Activated naive CD4-positive, alpha-beta T cell treated with anti-CD3 and anti-CD28 coated beads, Interleukin-2, amount 50 U/mL, for 16 hours (primary cell): ENCODE data around the gene CLDN6.

Source experiments
- DNase-seq: peaks from one replicate; pipeline ENCODE4 v3.0.0-alpha.2; 2020

The CLDN6 gene

GRCh38 chr16:2968368-2968737, 49.6 kb downstream of the CLDN6 start:
- no peak for DNase-seq

- DNase-seq, result no peak
These were observed 50.2 kb downstream of the CLDN6 start for GRCh38 chr16:2967721-2968161.

DNA sequence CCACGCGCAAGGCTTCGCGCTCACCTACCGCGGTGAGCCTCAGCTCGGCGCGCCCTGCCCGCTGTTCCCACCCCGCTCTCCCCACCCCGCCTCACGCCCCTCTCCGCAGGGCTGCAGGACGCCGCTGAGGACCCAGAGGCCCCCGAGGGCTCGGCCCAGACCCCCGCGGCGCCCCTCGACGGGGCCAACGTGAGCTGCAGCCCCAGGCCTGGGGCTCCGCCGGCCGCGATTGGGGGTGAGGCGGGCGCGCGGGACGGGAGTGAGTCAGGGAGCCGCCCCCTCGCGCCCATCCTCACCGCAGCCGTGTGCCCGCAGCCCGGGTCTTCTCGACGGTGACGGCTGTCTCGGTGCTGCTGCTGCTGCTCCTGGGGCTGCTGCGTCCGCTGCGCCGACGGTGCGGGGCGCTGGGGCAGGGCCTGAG, 50.8 kb downstream of the CLDN6 start:
- DNase-seq, result no peak

DNA sequence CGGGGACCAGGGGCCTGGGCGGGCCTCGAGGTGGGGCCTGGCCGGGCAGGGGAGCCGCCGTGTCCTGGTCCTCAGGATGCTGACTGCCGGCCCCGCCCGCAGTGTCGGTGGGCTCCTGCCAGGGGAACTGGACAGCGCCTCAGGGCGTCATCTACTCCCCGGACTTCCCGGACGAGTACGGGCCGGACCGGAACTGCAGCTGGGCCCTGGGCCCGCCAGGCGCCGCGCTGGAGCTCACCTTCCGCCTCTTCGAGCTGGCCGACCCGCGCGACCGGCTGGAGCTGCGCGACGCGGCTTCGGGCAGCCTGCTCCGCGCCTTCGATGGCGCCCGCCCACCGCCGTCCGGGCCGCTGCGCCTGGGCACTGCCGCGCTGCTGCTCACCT, 51.2 kb downstream of the CLDN6 start:
- no peak for DNase-seq

DNA sequence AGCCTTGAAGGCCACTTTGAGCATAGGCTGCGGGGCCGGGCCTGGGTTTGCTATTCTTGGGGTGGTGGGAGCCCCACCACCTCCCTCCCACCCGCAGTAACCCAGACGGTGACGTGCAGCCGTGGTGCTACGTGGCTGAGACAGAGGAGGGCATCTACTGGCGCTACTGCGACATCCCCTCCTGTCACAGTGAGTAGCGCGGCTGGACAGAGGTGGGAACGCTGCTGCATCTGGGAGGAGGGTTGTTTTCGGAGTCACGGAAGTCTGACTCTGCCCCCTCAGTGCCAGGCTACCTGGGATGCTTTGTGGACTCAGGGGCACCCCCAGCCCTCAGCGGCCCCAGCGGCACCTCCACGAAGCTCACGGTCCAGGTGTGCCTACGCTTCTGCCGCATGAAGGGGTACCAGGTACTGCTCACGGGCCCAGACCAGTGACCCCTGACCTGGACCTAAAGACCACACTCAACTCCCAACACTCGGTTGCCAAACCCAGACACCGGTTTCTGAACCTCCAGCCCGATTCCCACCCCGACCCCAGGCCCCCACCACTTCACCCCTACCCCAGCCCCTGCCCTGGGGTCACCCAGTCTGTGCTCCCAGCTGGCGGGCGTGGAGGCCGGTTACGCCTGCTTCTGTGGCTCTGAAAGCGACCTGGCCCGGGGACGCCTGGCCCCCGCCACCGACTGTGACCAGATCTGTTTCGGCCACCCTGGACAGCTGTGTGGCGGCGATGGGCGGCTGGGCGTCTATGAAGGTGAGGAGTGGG, 51.8 kb downstream of the CLDN6 start:
- DNase-seq, result no peak
